ENCODE measurements around the gene MIA2. TPM values are rescaled to one million over a fixed set of nuclear protein-coding genes. Genes with fewer than 3 reads are reported as not detected.

MIA2 gene
- total RNA-seq, 1 experiment from 2014 or later: 15.0 TPM

DNA sequence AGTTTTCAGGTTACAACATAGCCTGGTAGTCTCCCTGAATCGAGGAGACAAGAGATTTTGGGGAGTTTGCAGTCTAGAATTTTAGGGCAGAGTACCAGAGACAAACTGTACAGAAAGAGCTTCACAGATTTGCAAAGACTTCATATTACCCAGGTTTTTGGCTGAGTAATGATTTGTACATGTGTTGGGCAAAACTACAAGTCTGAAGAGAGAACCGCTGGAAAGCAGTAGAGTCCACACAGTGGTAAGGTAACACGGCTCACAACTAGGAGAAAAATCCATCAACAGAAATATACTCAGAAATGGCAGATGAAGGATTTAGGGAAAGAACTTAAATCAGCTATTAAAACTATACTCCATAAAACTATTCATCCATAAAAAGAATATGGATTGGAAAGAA lies 172.8 kb downstream of the MIA2 start:
- no peak overlapping the region for H2BK20ac ChIP-seq (ENCODE audit: low read depth, low read length, poor library complexity, severe bottlenecking)
- TF ChIP-seq, protein P1, sequence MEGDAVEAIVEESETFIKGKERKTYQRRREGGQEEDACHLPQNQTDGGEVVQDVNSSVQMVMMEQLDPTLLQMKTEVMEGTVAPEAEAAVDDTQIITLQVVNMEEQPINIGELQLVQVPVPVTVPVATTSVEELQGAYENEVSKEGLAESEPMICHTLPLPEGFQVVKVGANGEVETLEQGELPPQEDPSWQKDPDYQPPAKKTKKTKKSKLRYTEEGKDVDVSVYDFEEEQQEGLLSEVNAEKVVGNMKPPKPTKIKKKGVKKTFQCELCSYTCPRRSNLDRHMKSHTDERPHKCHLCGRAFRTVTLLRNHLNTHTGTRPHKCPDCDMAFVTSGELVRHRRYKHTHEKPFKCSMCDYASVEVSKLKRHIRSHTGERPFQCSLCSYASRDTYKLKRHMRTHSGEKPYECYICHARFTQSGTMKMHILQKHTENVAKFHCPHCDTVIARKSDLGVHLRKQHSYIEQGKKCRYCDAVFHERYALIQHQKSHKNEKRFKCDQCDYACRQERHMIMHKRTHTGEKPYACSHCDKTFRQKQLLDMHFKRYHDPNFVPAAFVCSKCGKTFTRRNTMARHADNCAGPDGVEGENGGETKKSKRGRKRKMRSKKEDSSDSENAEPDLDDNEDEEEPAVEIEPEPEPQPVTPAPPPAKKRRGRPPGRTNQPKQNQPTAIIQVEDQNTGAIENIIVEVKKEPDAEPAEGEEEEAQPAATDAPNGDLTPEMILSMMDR (conservative IDR thresholded peaks at IDR 0.05): no peak

More for the DNA sequence above, 172.8 kb downstream of the MIA2 start:
- no peak overlapping the region for H3K27ac Mint-ChIP-seq
- H3K9me3 ChIP-seq (ENCODE audit: control insufficient read depth, low read depth, low read length): no peaks in the 10 kb centered on the region
- H3K4me1 Mint-ChIP-seq: no peaks in the 10 kb centered on the region
- H3K9ac ChIP-seq (ENCODE audit: extremely low read depth, insufficient read length, low read length): no peak overlapping the region
- no peak overlapping the region for H3K27ac ChIP-seq (ENCODE audit: insufficient read length, low read depth, low read length)
- H2AK5ac ChIP-seq (ENCODE audit: insufficient read length, low read length): no peak overlapping the region
- no peak overlapping the region for H2BK120ac ChIP-seq (ENCODE audit: low read depth, low read length, poor library complexity, severe bottlenecking)
- no peak overlapping the region for H4K91ac ChIP-seq (ENCODE audit: insufficient read length, low read depth, low read length)
- H3K79me2 ChIP-seq (ENCODE audit: insufficient read depth, low read length): no peaks in the 10 kb centered on the region
- H3K18ac ChIP-seq (ENCODE audit: insufficient read length, low read depth, low read length): no peak overlapping the region
- no peaks in the 10 kb centered on the region for H4K20me1 ChIP-seq (ENCODE audit: control insufficient read depth, insufficient read depth, insufficient read length)
- no peak overlapping the region for H3K4me3 Mint-ChIP-seq
- peaks cover 0 to 7% (median 1%) of the 10 kb centered on the region in 3 experiments; a peak in 2 of 7 replicates for H3K36me3 Mint-ChIP-seq (ENCODE audit: insufficient read depth in 1 of 3, low read depth in 3 of 3)
- no peak overlapping the region for H2AFZ ChIP-seq (ENCODE audit: low read length)
- no peak for DNase-seq
- no peaks in the 10 kb centered on the region for H3K23me2 ChIP-seq (ENCODE audit: insufficient read length, low read depth, low read length, poor library complexity, severe bottlenecking)
- no peak overlapping the region for H4K5ac ChIP-seq (ENCODE audit: insufficient read length, low read depth, low read length)
- no peaks in the 10 kb centered on the region for H3K27me3 Mint-ChIP-seq (ENCODE audit: low read depth)
- no peak overlapping the region for H3K14ac ChIP-seq (ENCODE audit: insufficient read depth, low read length)
- H3K9me3 Mint-ChIP-seq: peaks cover 4 to 5% of the 10 kb centered on the region in 2 experiments; a peak in 1 of 5 replicates
- no peak overlapping the region for H3T11ph ChIP-seq (ENCODE audit: low read length)
- H3K56ac ChIP-seq (ENCODE audit: insufficient read length, low read depth, low read length): no peak overlapping the region
- WGBS (ENCODE audit: extremely low coverage, insufficient read length, low lambda C conversion rate): no CpG with 5 or more reads among the region's 3 CpGs
- no peak overlapping the region for H2BK5ac ChIP-seq (ENCODE audit: insufficient read length, low read length)
- H3K79me1 ChIP-seq (ENCODE audit: insufficient read depth, low read depth, low read length, poor library complexity, severe bottlenecking): no peaks in the 10 kb centered on the region
- no peaks in the 10 kb centered on the region for H3K27me3 ChIP-seq (ENCODE audit: insufficient read depth, low read length)
- H3K4ac ChIP-seq (ENCODE audit: low read depth, low read length): no peak overlapping the region
- H2BK12ac ChIP-seq (ENCODE audit: insufficient read length, low read depth, low read length): no peak overlapping the region
- no peak overlapping the region for H4K8ac ChIP-seq (replicated peaks; ENCODE audit: insufficient read length, low read depth, low read length)
- no peak overlapping the region for H3K23ac ChIP-seq (ENCODE audit: insufficient read length, low read depth, low read length)
- H2BK15ac ChIP-seq (ENCODE audit: low read depth, low read length): no peak overlapping the region
- H3K4me2 ChIP-seq (ENCODE audit: insufficient read depth, insufficient read length, low read length): no peak overlapping the region
- H3K4me1 ChIP-seq (ENCODE audit: insufficient read depth, low read length): no peaks in the 10 kb centered on the region
